NOMO-1 (cell line): ENCODE measurements around the gene ADAMTS9.

Experiments
- DNase-seq, 2 experiments: peaks; one replicate each; lab custom pipeline; 2025; ENCODE audit not compliant: unreplicated experiment in 2 of 2; lab: John Stamatoyannopoulos, UW

ADAMTS9 gene

GRCh38 chr3:64496786-64497490 is 190.9 kb downstream of the ADAMTS9 start:
- DNase-seq = no peak

- no peak for DNase-seq
Measured at GRCh38 chr3:64495781-64496334, 191.9 kb downstream of the ADAMTS9 start.

- DNase-seq = no peak
Measured at GRCh38 chr3:64495121-64495780, 192.5 kb downstream of the ADAMTS9 start.

GRCh38 chr3:64494526-64494925 is 193.3 kb downstream of the ADAMTS9 start:
- DNase-seq = no peak

GRCh38 chr3:64493149-64493548 is 194.7 kb downstream of the ADAMTS9 start:
- DNase-seq = no peak

GRCh38 chr3:64491843-64492242 is 196.0 kb downstream of the ADAMTS9 start:
- no peak for DNase-seq

GRCh38 chr3:64490180-64490724 is 197.5 kb downstream of the ADAMTS9 start:
- DNase-seq = no peak

GRCh38 chr3:64489361-64490044 is 198.3 kb downstream of the ADAMTS9 start:
- DNase-seq = no peak

GRCh38 chr3:64488939-64489338 is 198.9 kb downstream of the ADAMTS9 start:
- DNase-seq = no peak

GRCh38 chr3:64484289-64484992 is 203.4 kb downstream of the ADAMTS9 start:
- DNase-seq = peak; percentile 20 to 82

- DNase-seq = no peak
Measured at GRCh38 chr3:64483467-64483866, 204.3 kb downstream of the ADAMTS9 start.

- DNase-seq = no peak
Measured at GRCh38 chr3:64475037-64475436, 212.8 kb downstream of the ADAMTS9 start.

GRCh38 chr3:64473466-64473865 is 214.3 kb downstream of the ADAMTS9 start:
- DNase-seq = peak; percentile 25 to 70

- no peak for DNase-seq
Measured at GRCh38 chr3:64470436-64470835, 217.4 kb downstream of the ADAMTS9 start.

- DNase-seq = no peak
Measured at GRCh38 chr3:64467255-64467944, 220.4 kb downstream of the ADAMTS9 start.
